Measurements from ENCODE around the gene GPR176.

GPR176 gene

GRCh38 chr15:39781967-39782302 is 138.1 kb downstream of the GPR176 start:
- no peak overlapping the region for H3K27ac ChIP-seq (ENCODE audit: low read depth, low read length)
- no peaks in the 10 kb centered on the region for H3K9me3 ChIP-seq (ENCODE audit: control insufficient read depth in 1 of 2, low read length in 2 of 2)
- peak overlapping the region; percentile 95 to 96 for H3K4me3 ChIP-seq (ENCODE audit: low read depth in 1 of 2, low read length in 2 of 2)
- H3K36me3 ChIP-seq (ENCODE audit: control insufficient read depth in 1 of 2, insufficient read depth in 2 of 2, low read length in 2 of 2) = no peaks in the 10 kb centered on the region
- H3K4me1 ChIP-seq (ENCODE audit: control insufficient read depth in 1 of 2, insufficient read depth in 2 of 2, low read length in 2 of 2) = peaks cover 9 to 16% of the 10 kb centered on the region in 2 donors
- peaks cover 3% of the 10 kb centered on the region in 2 donors for H3K27me3 ChIP-seq (ENCODE audit: control insufficient read depth in 1 of 2, insufficient read depth in 2 of 2, low read length in 2 of 2)
- H3K9ac ChIP-seq (ENCODE audit: low read depth in 1 of 2, low read length in 2 of 2) = no peak overlapping the region

- H3K4me1 ChIP-seq (ENCODE audit: control insufficient read depth in 1 of 2, insufficient read depth in 2 of 2, low read length in 2 of 2) = peaks cover 9 to 16% of the 10 kb centered on the region in 2 donors
- H3K9ac ChIP-seq (ENCODE audit: low read depth in 1 of 2, low read length in 2 of 2) = no peak overlapping the region
- no peak overlapping the region for H3K27ac ChIP-seq (ENCODE audit: low read depth, low read length)
- H3K9me3 ChIP-seq (ENCODE audit: control insufficient read depth in 1 of 2, low read length in 2 of 2) = no peaks in the 10 kb centered on the region
- no peaks in the 10 kb centered on the region for H3K36me3 ChIP-seq (ENCODE audit: control insufficient read depth in 1 of 2, insufficient read depth in 2 of 2, low read length in 2 of 2)
- H3K27me3 ChIP-seq (ENCODE audit: control insufficient read depth in 1 of 2, insufficient read depth in 2 of 2, low read length in 2 of 2) = peaks cover 3% of the 10 kb centered on the region in 2 donors
- H3K4me3 ChIP-seq (ENCODE audit: low read depth in 1 of 2, low read length in 2 of 2) = peak overlapping the region in 1 of 2 donors; percentile 95
Measured at GRCh38 chr15:39781147-39781966, 138.7 kb downstream of the GPR176 start.

GRCh38 chr15:39778021-39778420 is 142.0 kb downstream of the GPR176 start:
- Histone ChIP-seq H3K9me3 (ENCODE audit: control insufficient read depth in 1 of 2, low read length in 2 of 2) (no peaks in the 10 kb centered on the region), H3K36me3 (ENCODE audit: control insufficient read depth in 1 of 2, insufficient read depth in 2 of 2, low read length in 2 of 2) (no peaks in the 10 kb centered on the region), H3K27me3 (ENCODE audit: control insufficient read depth in 1 of 2, insufficient read depth in 2 of 2, low read length in 2 of 2) (peaks cover 3% of the 10 kb centered on the region in 2 donors), H3K9ac (ENCODE audit: low read depth in 1 of 2, low read length in 2 of 2) (no peak overlapping the region), H3K27ac (ENCODE audit: low read depth, low read length) (no peak overlapping the region), H3K4me3 (ENCODE audit: low read depth in 1 of 2, low read length in 2 of 2) (no peak overlapping the region), H3K4me1 (ENCODE audit: control insufficient read depth in 1 of 2, insufficient read depth in 2 of 2, low read length in 2 of 2) (peaks cover 0 to 4% of the 10 kb centered on the region in 2 donors)

GRCh38 chr15:39777496-39777895 is 142.6 kb downstream of the GPR176 start:
- Histone ChIP-seq H3K9me3 (ENCODE audit: control insufficient read depth in 1 of 2, low read length in 2 of 2) (no peaks in the 10 kb centered on the region), H3K4me3 (ENCODE audit: low read depth in 1 of 2, low read length in 2 of 2) (no peak overlapping the region), H3K9ac (ENCODE audit: low read depth in 1 of 2, low read length in 2 of 2) (no peak overlapping the region), H3K27ac (ENCODE audit: low read depth, low read length) (no peak overlapping the region), H3K4me1 (ENCODE audit: control insufficient read depth in 1 of 2, insufficient read depth in 2 of 2, low read length in 2 of 2) (peaks cover 0 to 4% of the 10 kb centered on the region in 2 donors), H3K27me3 (ENCODE audit: control insufficient read depth in 1 of 2, insufficient read depth in 2 of 2, low read length in 2 of 2) (peaks cover 3% of the 10 kb centered on the region in 2 donors), H3K36me3 (ENCODE audit: control insufficient read depth in 1 of 2, insufficient read depth in 2 of 2, low read length in 2 of 2) (no peaks in the 10 kb centered on the region)

GRCh38 chr15:39776068-39776467 is 144.0 kb downstream of the GPR176 start:
- Histone ChIP-seq H3K27me3 (ENCODE audit: control insufficient read depth in 1 of 2, insufficient read depth in 2 of 2, low read length in 2 of 2) (peaks cover 3% of the 10 kb centered on the region in 2 donors), H3K4me1 (ENCODE audit: control insufficient read depth in 1 of 2, insufficient read depth in 2 of 2, low read length in 2 of 2) (no peaks in the 10 kb centered on the region), H3K9ac (ENCODE audit: low read depth in 1 of 2, low read length in 2 of 2) (no peak overlapping the region), H3K27ac (ENCODE audit: low read depth, low read length) (no peak overlapping the region), H3K36me3 (ENCODE audit: control insufficient read depth in 1 of 2, insufficient read depth in 2 of 2, low read length in 2 of 2) (no peaks in the 10 kb centered on the region), H3K4me3 (ENCODE audit: low read depth in 1 of 2, low read length in 2 of 2) (no peak overlapping the region), H3K9me3 (ENCODE audit: control insufficient read depth in 1 of 2, low read length in 2 of 2) (no peaks in the 10 kb centered on the region)

GRCh38 chr15:39774688-39775267 is 145.3 kb downstream of the GPR176 start:
- Histone ChIP-seq H3K9me3 (ENCODE audit: control insufficient read depth in 1 of 2, low read length in 2 of 2) (no peaks in the 10 kb centered on the region), H3K27me3 (ENCODE audit: control insufficient read depth in 1 of 2, insufficient read depth in 2 of 2, low read length in 2 of 2) (peaks cover 3% of the 10 kb centered on the region in 2 donors), H3K4me3 (ENCODE audit: low read depth in 1 of 2, low read length in 2 of 2) (no peak overlapping the region), H3K9ac (ENCODE audit: low read depth in 1 of 2, low read length in 2 of 2) (no peak overlapping the region), H3K36me3 (ENCODE audit: control insufficient read depth in 1 of 2, insufficient read depth in 2 of 2, low read length in 2 of 2) (no peaks in the 10 kb centered on the region), H3K4me1 (ENCODE audit: control insufficient read depth in 1 of 2, insufficient read depth in 2 of 2, low read length in 2 of 2) (no peaks in the 10 kb centered on the region), H3K27ac (ENCODE audit: low read depth, low read length) (no peak overlapping the region)

- peak overlapping the region in 1 of 2 donors; percentile 22 for H3K9ac ChIP-seq (ENCODE audit: low read depth in 1 of 2, low read length in 2 of 2)
Measured at GRCh38 chr15:39770748-39771689, 149.0 kb downstream of the GPR176 start.

GRCh38 chr15:39767921-39768320 is 152.1 kb downstream of the GPR176 start:
- H3K9ac ChIP-seq (ENCODE audit: low read depth in 1 of 2, low read length in 2 of 2) = no peak overlapping the region
- H3K4me3 ChIP-seq (ENCODE audit: low read depth in 1 of 2, low read length in 2 of 2) = no peak overlapping the region
- H3K4me1 ChIP-seq (ENCODE audit: control insufficient read depth in 1 of 2, insufficient read depth in 2 of 2, low read length in 2 of 2) = no peaks in the 10 kb centered on the region
- no peak overlapping the region for H3K27ac ChIP-seq (ENCODE audit: low read depth, low read length)
- no peaks in the 10 kb centered on the region for H3K36me3 ChIP-seq (ENCODE audit: control insufficient read depth in 1 of 2, insufficient read depth in 2 of 2, low read length in 2 of 2)
- no peaks in the 10 kb centered on the region for H3K9me3 ChIP-seq (ENCODE audit: control insufficient read depth in 1 of 2, low read length in 2 of 2)
- no peaks in the 10 kb centered on the region for H3K27me3 ChIP-seq (ENCODE audit: control insufficient read depth in 1 of 2, insufficient read depth in 2 of 2, low read length in 2 of 2)

More at GRCh38 chr15:39770748-39771689, 149.0 kb downstream of the GPR176 start:
- H3K36me3 ChIP-seq (ENCODE audit: control insufficient read depth in 1 of 2, insufficient read depth in 2 of 2, low read length in 2 of 2) = no peaks in the 10 kb centered on the region
- H3K27ac ChIP-seq (ENCODE audit: low read depth, low read length) = no peak overlapping the region
- H3K4me3 ChIP-seq (ENCODE audit: low read depth in 1 of 2, low read length in 2 of 2) = peak overlapping the region in 1 of 2 donors; percentile 24
- H3K4me1 ChIP-seq (ENCODE audit: control insufficient read depth in 1 of 2, insufficient read depth in 2 of 2, low read length in 2 of 2) = no peaks in the 10 kb centered on the region
- H3K27me3 ChIP-seq (ENCODE audit: control insufficient read depth in 1 of 2, insufficient read depth in 2 of 2, low read length in 2 of 2) = no peaks in the 10 kb centered on the region
- no peaks in the 10 kb centered on the region for H3K9me3 ChIP-seq (ENCODE audit: control insufficient read depth in 1 of 2, low read length in 2 of 2)

- Histone ChIP-seq H3K9me3 (ENCODE audit: control insufficient read depth in 1 of 2, low read length in 2 of 2) (no peaks in the 10 kb centered on the region), H3K4me1 (ENCODE audit: control insufficient read depth in 1 of 2, insufficient read depth in 2 of 2, low read length in 2 of 2) (no peaks in the 10 kb centered on the region), H3K36me3 (ENCODE audit: control insufficient read depth in 1 of 2, insufficient read depth in 2 of 2, low read length in 2 of 2) (no peaks in the 10 kb centered on the region), H3K9ac (ENCODE audit: low read depth in 1 of 2, low read length in 2 of 2) (no peak overlapping the region), H3K27ac (ENCODE audit: low read depth, low read length) (no peak overlapping the region), H3K4me3 (ENCODE audit: low read depth in 1 of 2, low read length in 2 of 2) (no peak overlapping the region), H3K27me3 (ENCODE audit: control insufficient read depth in 1 of 2, insufficient read depth in 2 of 2, low read length in 2 of 2) (no peaks in the 10 kb centered on the region)
Measured at GRCh38 chr15:39761006-39761405, 159.1 kb downstream of the GPR176 start.
